NCI-H146 (cell line): ENCODE results near the gene SBF2.
"Not testable (repeated sequence)": the region's sequence is repeated elsewhere in the genome, so short reads cannot be mapped to it uniquely, and the experiment has no call there.

Experiments
- DNase-seq: peaks from one replicate; lab custom pipeline; 2025; lab: John Stamatoyannopoulos, UW

Gene SBF2

DNA sequence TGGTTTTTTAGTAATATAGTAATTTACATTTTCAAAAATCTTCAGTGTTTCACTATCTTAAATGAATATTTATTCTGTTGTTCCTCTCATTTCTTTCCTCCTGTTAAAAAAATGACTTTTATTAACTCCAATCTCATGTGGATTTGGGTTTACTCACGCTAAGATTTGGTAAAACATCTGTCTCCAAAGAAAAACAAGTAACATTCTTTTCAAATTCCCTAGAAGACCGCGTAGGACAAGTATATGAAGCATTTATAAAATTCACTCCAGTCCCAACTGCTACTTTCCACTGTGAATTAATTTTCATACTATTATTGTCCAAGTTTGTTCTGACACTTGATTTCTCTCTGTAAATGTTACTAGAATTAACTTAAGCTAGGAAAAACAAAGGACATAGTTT, 26.2 kb downstream of the SBF2 start:
- DNase-seq, result no peak

DNA sequence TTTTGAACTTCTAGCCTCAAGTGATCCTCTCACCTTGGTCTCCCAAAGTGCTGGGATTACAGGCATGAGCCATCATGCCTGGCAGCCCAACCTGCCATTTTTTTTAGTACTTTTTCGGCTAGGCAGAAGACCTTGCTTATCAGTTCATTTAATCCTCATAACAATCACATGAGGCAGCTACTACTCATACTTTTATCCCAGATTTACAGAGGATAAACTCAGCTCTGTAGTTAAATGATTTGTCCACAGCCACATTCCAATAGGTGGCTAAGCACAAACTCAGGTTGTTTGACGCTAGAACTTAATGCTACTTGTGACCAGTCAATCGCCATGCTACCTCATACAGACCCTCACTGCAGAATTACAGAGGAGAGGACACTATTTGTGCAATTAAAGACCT, 28.1 kb downstream of the SBF2 start:
- DNase-seq, result no peak

DNA sequence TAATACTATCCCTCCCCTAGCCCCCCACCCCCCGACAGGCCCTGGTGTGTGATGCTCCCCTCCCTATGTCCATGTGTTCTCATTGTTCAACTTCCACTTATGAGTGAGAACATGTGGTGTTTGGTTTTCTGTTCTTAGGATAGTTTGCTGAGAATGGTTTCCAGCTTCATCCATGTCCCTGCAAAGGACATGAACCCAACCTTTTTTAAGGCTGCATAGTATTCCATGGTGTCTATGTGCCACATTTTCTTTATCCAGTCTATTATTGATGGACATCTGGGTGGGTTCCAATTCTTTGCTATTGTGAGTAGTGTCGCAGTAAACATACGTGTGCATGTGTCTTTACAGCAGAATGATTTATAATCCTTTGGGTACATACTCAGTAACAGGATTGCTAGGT, 29.3 kb downstream of the SBF2 start:
- DNase-seq, result not testable (repeated sequence)

DNA sequence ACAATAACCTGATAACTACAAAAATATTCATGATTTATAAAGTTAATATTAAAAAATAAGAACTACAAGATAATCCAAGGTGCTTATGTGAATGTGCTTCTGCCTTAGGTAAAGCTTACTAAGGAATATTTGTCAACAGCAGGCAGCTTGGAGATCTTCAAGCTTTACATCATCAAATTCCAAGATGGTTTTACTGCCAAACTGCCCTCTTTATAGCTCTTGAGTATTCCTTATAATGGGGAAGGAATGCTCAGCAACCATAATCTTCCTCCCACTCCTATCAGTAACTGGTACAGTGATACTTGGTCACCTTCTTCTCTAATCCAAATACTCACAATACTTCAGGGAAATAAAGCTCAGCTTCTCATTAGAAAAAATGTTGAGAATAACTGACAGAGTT, 30.1 kb downstream of the SBF2 start:
- DNase-seq, result no peak

DNA sequence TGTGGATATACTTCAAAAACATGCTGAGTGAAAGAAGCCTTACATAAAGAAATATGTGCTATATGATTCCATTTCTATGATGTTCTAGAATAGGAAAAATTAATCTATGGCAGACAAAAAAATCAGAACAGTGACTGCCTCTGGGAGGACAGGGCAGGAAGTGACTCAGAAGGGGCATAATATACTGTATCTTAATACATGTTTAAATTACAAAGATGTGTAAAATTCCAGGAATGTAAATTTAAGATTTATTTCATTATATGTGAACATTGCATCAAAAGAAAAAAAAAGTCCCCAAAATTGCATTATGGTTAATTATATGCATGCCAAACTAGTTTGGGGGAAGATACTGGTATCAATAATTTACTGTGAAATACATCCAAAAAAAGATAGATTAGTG, 32.2 kb downstream of the SBF2 start:
- DNase-seq, result no peak

DNA sequence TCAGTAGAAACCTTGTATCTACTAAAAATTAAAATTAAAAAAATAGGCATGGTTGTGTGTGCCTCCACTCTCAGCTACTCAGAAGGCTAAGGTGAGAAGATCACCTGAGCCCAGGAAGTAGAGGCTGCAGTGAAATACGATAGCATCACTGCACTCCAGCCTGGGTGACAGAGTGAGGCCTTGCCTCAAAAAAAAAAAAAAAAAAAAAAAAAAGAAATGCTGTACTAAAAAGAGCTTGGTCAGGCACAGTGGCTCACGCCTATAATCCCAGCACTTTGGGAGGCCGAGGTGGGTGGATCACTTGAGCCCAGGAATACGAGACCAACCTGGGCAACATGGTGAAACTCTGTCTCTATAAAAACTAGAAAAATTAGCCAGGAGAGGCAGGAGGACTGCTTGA, 36.5 kb downstream of the SBF2 start:
- DNase-seq, result peak; percentile 32

DNA sequence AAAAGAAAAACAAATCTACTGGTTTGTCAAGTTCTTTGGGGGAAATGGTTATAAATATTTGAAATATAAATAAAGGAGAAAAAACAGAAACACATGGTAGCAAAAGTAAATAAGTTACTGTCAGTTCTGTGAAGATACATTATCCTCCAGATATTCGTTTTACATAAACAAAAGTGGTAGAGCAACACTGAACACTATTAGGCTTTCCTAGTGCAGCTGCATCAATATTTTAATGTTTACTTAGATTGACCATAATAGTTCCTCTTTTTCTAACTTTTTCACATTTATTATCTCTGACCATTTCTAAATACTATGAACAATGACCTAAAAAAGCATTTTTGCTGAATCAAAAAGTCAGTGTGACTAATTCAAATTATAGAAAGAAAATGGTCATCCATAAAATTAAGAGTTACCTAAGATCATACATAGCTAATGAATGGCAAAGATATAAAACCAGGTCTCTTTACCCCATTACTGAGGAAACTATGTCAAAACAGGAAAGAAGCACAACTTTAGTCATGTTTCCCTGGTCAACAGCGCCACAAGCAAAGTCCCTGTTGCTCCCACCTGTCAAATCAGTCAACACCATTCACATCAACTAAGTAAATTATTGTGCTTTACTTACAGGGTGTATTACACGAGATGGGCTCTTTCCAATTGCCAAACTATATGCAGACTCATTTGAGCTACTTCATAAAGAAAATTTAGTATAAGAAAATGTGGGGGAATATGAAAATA, 38.5 kb downstream of the SBF2 start:
- peak; percentile 18 for DNase-seq

DNA sequence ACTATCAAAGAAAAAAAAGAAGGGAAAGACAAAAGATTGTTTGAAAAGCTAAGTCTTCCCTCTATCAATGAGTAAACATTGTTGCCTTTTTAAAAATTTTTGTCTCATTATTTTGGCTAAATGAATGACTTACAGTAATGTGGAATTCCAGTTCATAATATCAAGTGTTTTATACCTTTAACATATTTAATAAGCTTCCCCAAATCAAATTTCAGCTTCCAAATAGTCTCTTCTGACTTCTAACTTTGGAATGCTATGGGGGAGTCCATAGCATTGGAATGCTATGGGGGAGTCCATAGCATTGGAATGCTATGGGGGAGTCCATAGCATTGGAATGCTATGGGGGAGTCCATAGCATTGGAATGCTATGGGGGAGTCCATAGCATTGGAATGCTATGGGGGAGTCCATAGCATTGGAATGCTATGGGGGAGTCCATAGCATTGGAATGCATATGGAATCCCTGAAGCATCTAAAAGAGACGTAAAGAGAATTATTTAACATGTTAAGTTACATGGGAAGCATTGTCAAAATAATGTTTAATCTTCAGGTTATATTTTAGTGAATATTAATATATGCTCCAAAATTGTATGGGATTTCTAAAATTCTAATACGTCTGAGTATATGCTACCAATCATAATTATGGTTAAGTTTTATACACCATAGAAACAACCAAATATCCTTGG, 44.4 kb downstream of the SBF2 start:
- DNase-seq, result not testable (repeated sequence)

DNA sequence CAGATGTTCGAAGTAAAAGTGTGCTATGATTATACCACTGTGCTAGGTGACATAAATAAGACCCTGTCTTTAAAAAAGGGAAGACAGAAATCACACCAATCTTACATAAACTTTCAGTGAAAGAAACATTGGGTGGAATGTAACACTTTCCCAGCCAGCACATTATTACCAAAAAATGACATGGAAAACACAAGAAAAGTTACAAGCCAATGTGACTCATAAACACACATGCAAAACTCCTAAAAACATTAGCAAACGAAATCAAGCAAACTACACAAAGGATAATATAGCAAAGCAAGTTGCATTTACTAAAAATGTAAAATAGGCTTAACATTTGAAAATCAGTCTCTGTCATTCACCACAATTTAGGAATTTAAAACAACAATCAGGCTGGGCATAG, 47.0 kb downstream of the SBF2 start:
- DNase-seq, result no peak

DNA sequence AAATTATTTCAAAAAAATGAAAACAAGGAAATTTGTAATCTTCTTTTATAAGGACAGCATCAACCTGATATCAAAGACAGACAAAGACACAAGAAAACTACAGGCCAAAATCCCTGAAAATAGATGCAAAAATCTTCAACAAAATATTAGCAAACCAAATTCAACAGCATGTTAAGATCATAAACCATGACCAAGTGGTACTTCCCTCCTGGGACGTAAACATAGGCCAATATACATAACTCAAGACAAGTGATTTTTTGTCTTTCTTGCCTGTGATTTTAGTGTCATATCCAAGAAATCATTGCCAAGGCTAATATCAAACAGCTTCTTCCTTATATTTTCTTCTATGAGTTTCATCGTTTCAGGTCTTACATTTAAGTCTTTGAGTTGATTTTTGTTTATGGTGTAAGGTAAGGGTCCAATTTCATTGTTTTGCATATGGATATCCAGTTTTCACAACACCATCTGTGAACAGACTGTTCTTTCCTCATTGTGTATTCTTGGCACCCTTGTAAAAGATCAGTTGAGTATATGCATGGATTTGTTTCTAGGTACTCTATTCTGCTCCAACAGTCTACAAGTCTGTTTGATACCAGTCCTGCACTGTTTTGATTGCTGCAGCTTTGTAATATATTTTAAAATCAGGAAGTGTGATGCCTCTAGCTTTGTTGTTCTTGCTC, 50.0 kb downstream of the SBF2 start:
- no peak for DNase-seq

DNA sequence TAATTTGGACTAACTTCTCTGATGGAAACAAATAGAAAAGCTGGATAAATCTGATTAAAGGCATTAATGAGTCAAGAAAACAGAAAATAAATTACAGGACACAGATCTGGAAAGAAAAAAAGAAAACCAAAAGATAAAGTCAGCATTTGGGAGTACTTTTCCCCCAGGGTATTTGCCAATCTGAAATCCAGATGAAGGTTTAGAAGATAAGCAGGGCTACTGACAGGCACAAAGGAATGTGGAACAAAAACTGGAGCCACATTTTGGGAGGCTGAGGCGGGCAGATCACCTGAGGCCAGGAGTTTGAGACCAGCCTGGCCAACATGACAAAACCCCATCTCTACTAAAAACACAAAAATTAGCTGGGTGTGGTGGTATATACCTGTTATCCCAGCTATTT, 57.2 kb downstream of the SBF2 start:
- no peak for DNase-seq

DNA sequence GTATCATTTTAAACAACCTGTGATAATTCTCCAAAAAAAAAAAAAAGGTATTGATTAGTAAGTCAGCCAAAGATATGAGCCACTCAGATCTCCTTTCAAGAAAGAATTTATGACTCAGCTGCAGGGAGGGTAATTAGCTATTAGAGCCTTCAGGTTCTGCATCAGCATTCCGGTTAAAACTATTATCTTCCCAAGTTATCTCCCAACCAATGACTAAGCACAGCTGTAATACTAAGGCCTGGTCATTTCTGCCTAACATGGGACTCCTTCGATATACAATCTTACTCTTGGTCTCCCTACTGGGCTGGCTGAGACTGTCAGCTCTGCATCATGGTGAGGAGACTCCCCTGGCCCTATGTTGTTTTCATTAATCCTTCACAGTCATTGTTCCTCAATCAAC, 60.4 kb downstream of the SBF2 start:
- no peak for DNase-seq

DNA sequence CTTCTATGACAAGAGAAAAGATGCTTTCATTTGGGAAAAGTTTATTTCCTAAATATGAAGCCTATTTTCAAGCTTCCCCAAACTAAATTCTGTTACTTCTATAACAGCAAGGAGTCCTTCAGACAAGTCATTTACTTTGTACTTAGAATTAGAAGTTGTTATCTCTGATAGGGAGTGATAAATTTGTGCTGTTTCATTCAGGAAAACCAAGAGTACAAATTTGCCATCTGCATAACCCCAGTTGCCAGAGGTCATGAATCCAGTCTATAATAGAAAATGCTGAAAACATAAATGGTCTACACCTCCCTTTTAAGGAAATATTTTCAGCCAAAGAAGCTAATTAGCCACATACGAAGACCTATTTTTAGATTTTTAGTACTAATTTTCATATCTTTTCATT, 61.3 kb downstream of the SBF2 start:
- no peak for DNase-seq

DNA sequence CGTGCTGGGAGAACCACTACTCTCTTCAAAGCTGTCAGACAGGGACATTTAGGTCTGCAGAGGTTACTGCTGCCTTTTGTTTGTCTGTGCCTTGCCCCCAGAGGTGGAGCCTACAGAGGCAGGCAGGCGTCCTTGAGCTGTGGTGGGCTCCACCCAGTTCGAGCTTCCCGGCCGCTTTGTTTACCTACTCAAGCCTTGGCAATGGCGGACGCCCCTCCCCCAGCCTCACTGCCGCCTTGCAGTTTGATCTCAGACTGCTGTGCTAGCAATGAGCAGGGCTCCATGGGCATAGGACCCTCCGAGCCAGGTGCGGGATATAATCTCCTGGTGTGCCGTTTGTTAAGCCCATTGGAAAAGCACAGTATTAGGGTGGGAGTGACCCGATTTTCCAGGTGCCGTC, 62.2 kb downstream of the SBF2 start:
- DNase-seq, result not testable (repeated sequence)

DNA sequence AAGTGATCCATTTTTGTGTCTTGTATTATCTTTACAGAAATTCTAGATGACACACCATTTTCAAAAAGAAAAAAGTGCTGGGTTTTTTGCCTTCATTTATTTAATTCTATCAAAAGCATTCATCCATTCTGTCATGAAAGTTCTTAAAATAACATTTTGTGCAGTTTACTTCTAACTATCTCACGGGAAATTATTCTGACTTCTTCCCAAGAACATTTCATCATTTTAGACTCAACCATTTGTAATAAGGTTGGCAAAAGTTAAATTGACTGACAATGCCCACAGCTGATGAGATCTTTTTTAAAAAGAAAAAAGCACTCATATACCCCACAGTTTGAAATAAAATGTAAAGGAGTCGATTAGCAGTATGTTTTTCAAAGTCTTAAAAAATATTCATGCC, 68.5 kb downstream of the SBF2 start:
- DNase-seq, result no peak

DNA sequence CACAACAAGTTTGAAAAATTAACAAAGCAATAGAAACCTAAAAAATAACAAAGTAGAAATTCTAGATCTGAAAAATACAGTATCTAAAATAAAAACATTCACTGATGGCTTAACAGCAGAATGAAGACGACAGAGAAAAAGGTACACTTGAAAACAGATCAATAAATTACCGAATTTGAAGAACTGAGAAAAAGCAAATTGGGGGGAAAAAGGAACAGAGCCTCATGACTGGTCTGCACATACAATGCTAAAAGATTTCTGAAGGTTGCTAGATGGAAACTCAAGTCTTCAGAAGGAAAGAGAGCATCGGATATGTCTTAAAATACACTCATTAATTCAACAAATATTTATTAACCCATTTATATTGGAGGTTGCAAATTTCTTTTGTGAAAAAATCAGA, 71.6 kb downstream of the SBF2 start:
- no peak for DNase-seq

DNA sequence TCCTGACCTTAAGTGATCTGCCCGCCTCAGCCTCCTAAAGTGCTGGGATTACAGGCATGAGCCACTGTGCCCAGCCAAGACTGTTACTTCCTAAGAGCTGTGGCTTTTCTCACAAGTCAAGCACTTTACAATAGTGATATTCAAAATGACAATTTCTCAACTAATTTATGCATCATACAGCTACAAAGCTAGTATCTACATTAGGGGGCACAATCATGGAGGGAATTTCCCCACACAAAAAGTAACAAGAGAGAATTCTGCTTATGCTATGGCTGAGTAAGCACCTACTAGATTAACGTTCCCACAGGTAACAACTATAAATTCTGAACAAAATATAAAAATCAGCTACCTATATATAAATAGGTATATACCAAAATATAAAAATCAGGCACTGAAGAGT, 72.7 kb downstream of the SBF2 start:
- DNase-seq, result no peak

DNA sequence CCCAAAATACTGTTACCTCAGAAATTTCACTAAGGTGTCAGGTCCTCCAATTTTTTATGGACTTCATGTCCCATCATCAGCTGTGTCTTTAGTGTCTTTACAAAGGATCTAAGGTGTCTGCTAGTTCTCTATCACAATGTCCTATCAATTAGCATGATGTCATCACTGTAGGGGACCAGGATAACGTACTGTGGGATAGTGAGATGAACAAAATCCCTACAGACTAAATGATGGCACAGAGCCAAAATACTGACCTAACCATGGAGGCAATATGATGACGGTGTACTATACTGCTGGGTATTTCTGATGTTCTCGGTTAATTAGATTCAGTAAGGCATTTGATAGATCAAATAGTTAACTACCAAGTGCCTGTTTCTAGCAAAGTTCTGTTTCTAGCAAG, 82.5 kb downstream of the SBF2 start:
- peak; percentile 37 for DNase-seq

DNA sequence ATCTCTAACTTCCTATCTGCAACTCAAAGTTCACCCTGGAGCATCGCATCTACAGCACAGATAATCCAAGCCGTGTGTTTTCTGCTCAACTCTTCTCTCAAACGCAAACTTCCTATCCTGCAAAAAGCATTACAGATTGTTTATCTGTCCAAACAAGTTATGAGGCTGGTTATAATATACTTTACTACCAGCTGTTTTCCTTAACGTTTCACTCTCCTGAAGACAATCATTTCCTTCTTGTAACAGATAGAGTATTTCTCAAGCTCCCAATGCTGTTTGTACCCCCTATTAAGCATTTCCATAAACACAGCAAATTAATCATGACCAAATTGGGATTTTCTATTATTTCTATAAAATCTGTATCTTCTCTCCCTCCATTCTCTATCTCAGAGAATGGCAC, 84.7 kb downstream of the SBF2 start:
- DNase-seq, result no peak

DNA sequence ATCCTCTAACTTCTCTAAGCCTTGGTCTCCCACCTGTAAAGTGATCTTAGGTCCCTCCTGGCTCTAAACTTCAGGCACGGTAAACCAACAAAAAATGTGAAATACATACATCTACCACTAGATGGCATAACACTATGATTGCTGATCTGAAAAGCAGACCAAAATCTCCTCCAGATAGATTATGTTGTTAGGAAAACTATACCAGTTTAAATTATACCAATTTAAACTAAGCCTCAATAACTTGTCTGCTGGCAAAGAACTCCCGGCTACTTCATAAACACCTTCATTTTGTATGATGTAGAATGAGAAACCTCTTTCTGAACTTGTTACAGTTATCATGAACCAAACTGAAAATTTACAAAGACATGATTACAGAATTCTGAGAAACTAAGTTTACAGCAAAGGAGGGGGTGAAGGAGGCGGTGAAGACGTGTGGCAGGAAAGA, 85.9 kb downstream of the SBF2 start:
- peak; percentile 40 for DNase-seq

DNA sequence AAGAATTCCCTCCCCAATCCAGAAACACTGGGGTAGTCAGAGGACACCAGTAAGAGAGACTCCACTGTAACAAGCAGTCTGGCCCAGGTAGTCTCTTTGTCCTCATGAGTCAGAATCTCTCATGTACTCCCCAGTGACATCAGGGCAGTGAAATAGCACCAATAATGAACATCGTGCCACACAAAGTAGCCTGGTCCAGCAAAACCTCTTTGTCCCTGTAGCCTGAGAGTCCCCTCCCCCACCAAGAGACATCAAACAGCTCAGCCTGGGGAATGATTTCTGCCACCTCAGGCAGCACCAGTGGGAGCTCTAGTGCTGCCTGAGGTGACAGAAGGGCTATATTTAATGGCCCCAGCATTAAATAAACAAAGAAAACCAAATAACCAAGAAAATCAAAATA, 88.1 kb downstream of the SBF2 start:
- peak; percentile 64 for DNase-seq

DNA sequence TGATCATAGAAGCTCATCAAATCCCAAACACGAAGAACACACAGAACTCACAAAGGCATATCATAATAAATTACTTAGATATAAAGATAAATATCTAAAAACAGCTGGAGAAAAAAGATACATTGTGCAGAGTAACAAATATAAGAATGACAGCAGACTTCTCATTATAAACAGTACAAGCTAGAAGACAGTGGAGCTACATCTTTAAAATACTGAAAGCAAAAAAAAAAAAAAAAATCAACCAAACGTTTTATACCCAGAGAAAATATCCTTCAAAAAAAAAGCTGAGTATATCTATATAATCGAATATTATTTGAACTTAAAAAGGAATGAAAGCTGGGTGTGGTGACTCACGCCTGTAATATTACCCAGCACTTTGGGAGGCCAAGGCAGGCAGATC, 90.0 kb downstream of the SBF2 start:
- DNase-seq, result no peak

DNA sequence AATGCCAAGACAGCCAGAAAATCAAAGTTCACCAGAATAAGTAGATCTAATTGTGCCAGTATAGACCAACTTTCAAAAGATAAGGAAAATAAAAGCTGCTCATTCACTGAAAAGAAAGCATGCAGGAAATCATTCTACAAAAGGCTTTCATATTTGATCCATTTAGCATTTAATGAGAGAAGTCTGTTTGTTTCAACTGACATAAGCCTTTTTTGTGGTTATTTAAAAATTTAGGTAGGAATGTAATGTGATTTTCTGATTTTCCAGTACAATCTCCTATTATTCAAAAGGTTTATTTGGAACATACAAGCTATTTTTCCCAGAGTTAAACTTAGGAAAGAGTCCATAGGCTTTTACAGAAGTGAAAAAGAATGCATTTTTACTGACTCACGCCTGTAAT, 92.7 kb downstream of the SBF2 start:
- DNase-seq, result no peak
